IPS-18a (cell line): ENCODE data around the gene RRP1B.
"Not testable (repeated sequence)": the region's sequence is repeated elsewhere in the genome, so short reads cannot be mapped to it uniquely, and the experiment has no call there.

Experiments
- H3K27ac ChIP-seq: one replicate; pipeline ENCODE4 v1.5.1; 2013; ENCODE audit warnings: low read length
- H3K27me3 ChIP-seq: one replicate; pipeline ENCODE4 v1.6.1; 2013; ENCODE audit warnings: mild to moderate bottlenecking, low read length; ENCODE audit not compliant: control insufficient read depth, insufficient read depth
- H3K36me3 ChIP-seq: one replicate; pipeline ENCODE4 v1.6.1; 2013; ENCODE audit warnings: low read depth, low read length; ENCODE audit not compliant: control insufficient read depth
- H3K4me1 ChIP-seq: one replicate; pipeline ENCODE4 v1.6.1; 2013; ENCODE audit warnings: low read depth, low read length; ENCODE audit not compliant: control insufficient read depth
- H3K4me3 ChIP-seq: one replicate; pipeline ENCODE4 v1.5.1; 2013; ENCODE audit warnings: low read length
- H3K9ac ChIP-seq: one replicate; pipeline ENCODE4 v1.6.1; 2013; ENCODE audit warnings: mild to moderate bottlenecking, low read length, moderate library complexity
- H3K9me3 ChIP-seq: one replicate; pipeline ENCODE4 v1.6.1; 2013; ENCODE audit warnings: low read depth, low read length; ENCODE audit not compliant: control insufficient read depth

RRP1B gene

GRCh38 chr21:43680421-43680820, 21.1 kb downstream of the RRP1B start:
- H3K9me3 ChIP-seq, H3K9ac ChIP-seq, H3K4me1 ChIP-seq, H3K4me3 ChIP-seq, H3K27ac ChIP-seq, H3K27me3 ChIP-seq: not testable (repeated sequence)
- H3K36me3 ChIP-seq, result peaks cover 67% of the 10 kb centered on the region

GRCh38 chr21:43681650-43682049, 22.3 kb downstream of the RRP1B start:
- Histone ChIP-seq H3K27me3 (no peaks in the 10 kb centered on the region), H3K4me3 (no peak overlapping the region), H3K9ac (no peak overlapping the region), H3K9me3 (no peaks in the 10 kb centered on the region), H3K36me3 (peaks cover 70% of the 10 kb centered on the region), H3K27ac (no peak overlapping the region), H3K4me1 (no peaks in the 10 kb centered on the region)

- no peak overlapping the region for H3K4me3 ChIP-seq
- no peaks in the 10 kb centered on the region for H3K4me1 ChIP-seq
- H3K9me3 ChIP-seq, result no peaks in the 10 kb centered on the region
- H3K36me3 ChIP-seq, result peaks cover 81% of the 10 kb centered on the region
- H3K9ac ChIP-seq, result no peak overlapping the region
- H3K27me3 ChIP-seq, result no peaks in the 10 kb centered on the region
- H3K27ac ChIP-seq, result no peak overlapping the region
These were observed 25.1 kb downstream of the RRP1B start for GRCh38 chr21:43684424-43684823.

GRCh38 chr21:43686811-43687565, 27.6 kb downstream of the RRP1B start:
- Histone ChIP-seq H3K4me3 (no peak overlapping the region), H3K4me1 (no peaks in the 10 kb centered on the region), H3K36me3 (peaks cover 87% of the 10 kb centered on the region), H3K27me3 (no peaks in the 10 kb centered on the region), H3K9ac (no peak overlapping the region), H3K9me3 (no peaks in the 10 kb centered on the region), H3K27ac (no peak overlapping the region)

GRCh38 chr21:43687566-43688399, 28.4 kb downstream of the RRP1B start:
- no peak overlapping the region for H3K4me3 ChIP-seq
- peaks cover 88% of the 10 kb centered on the region for H3K36me3 ChIP-seq
- no peaks in the 10 kb centered on the region for H3K27me3 ChIP-seq
- no peaks in the 10 kb centered on the region for H3K4me1 ChIP-seq
- H3K9ac ChIP-seq, result no peak overlapping the region
- H3K27ac ChIP-seq, result no peak overlapping the region
- H3K9me3 ChIP-seq, result no peaks in the 10 kb centered on the region

GRCh38 chr21:43688906-43689305, 29.5 kb downstream of the RRP1B start:
- no peaks in the 10 kb centered on the region for H3K27me3 ChIP-seq
- H3K9ac ChIP-seq, result no peak overlapping the region
- peaks cover 89% of the 10 kb centered on the region for H3K36me3 ChIP-seq
- H3K4me1 ChIP-seq, result no peaks in the 10 kb centered on the region
- H3K27ac ChIP-seq, result no peak overlapping the region
- H3K4me3 ChIP-seq, result no peak overlapping the region
- H3K9me3 ChIP-seq, result no peaks in the 10 kb centered on the region

GRCh38 chr21:43689556-43690337, 30.4 kb downstream of the RRP1B start:
- Histone ChIP-seq H3K36me3 (peaks cover 92% of the 10 kb centered on the region), H3K27ac (no peak overlapping the region)

GRCh38 chr21:43690346-43690745, 31.0 kb downstream of the RRP1B start:
- no peaks in the 10 kb centered on the region for H3K27me3 ChIP-seq
- no peak overlapping the region for H3K27ac ChIP-seq
- H3K36me3 ChIP-seq, result peaks cover 88% of the 10 kb centered on the region
- no peaks in the 10 kb centered on the region for H3K9me3 ChIP-seq
- H3K9ac ChIP-seq, result no peak overlapping the region
- no peak overlapping the region for H3K4me3 ChIP-seq
- H3K4me1 ChIP-seq, result no peaks in the 10 kb centered on the region

More at GRCh38 chr21:43689556-43690337, 30.4 kb downstream of the RRP1B start:
- Histone ChIP-seq H3K9me3 (no peaks in the 10 kb centered on the region), H3K9ac (no peak overlapping the region), H3K4me1 (no peaks in the 10 kb centered on the region), H3K4me3 (no peak overlapping the region), H3K27me3 (no peaks in the 10 kb centered on the region)

- H3K9ac ChIP-seq, result no peak overlapping the region
- no peaks in the 10 kb centered on the region for H3K27me3 ChIP-seq
- H3K4me3 ChIP-seq, result no peak overlapping the region
- H3K9me3 ChIP-seq, result no peaks in the 10 kb centered on the region
- H3K27ac ChIP-seq, result no peak overlapping the region
- peaks cover 80% of the 10 kb centered on the region for H3K36me3 ChIP-seq
- no peaks in the 10 kb centered on the region for H3K4me1 ChIP-seq
These were observed 31.9 kb downstream of the RRP1B start for GRCh38 chr21:43691086-43691795.

- H3K27ac ChIP-seq, result no peak overlapping the region
- no peaks in the 10 kb centered on the region for H3K4me1 ChIP-seq
- H3K4me3 ChIP-seq, result no peak overlapping the region
- no peaks in the 10 kb centered on the region for H3K9me3 ChIP-seq
- peaks cover 74% of the 10 kb centered on the region for H3K36me3 ChIP-seq
- H3K27me3 ChIP-seq, result no peaks in the 10 kb centered on the region
- H3K9ac ChIP-seq, result no peak overlapping the region
These were observed 32.4 kb downstream of the RRP1B start for GRCh38 chr21:43691801-43692200.

- Histone ChIP-seq H3K9ac (no peak overlapping the region), H3K9me3 (no peaks in the 10 kb centered on the region), H3K27ac (no peak overlapping the region), H3K36me3 (peaks cover 63% of the 10 kb centered on the region), H3K4me3 (no peak overlapping the region), H3K4me1 (no peaks in the 10 kb centered on the region), H3K27me3 (no peaks in the 10 kb centered on the region)
These were observed 33.6 kb downstream of the RRP1B start for GRCh38 chr21:43692949-43693348.
